C4-2B (cell line): ENCODE measurements around the gene CCND1.

ENCODE experiments used
- CTCF ChIP-seq: fragments of 450-650 bp; conservative IDR thresholded peaks from 2 replicates; pipeline ENCODE4 v1.5.1; 2017; ENCODE audit warnings: mild to moderate bottlenecking
- ZFX ChIP-seq: fragments of 450-650 bp; IDR thresholded peaks from 2 replicates; pipeline ENCODE4 v1.6.1; 2017

GRCh38 chr11:69613594-69613993 lies 27.4 kb upstream of the CCND1 start:
- TF ChIP-seq CTCF, result no peak
- TF ChIP-seq ZFX, result no peak
